Neural progenitor cell (in vitro differentiated cells): ENCODE measurements around the gene RNLS.

Experiments used
- CTCF ChIP-seq: fragments of 200-600 bp; sonication (generic); IDR thresholded peaks from 2 replicates; pipeline ENCODE4 v1.5.1; 2017; ENCODE audit warnings: antibody characterized with exemption, mild to moderate bottlenecking
- EZH2 ChIP-seq: fragments of 200-600 bp; sonication (generic); IDR thresholded peaks from 2 replicates; pipeline ENCODE4 v1.6.1; 2017; ENCODE audit warnings: antibody characterized with exemption, mild to moderate bottlenecking, moderate library complexity

DNA sequence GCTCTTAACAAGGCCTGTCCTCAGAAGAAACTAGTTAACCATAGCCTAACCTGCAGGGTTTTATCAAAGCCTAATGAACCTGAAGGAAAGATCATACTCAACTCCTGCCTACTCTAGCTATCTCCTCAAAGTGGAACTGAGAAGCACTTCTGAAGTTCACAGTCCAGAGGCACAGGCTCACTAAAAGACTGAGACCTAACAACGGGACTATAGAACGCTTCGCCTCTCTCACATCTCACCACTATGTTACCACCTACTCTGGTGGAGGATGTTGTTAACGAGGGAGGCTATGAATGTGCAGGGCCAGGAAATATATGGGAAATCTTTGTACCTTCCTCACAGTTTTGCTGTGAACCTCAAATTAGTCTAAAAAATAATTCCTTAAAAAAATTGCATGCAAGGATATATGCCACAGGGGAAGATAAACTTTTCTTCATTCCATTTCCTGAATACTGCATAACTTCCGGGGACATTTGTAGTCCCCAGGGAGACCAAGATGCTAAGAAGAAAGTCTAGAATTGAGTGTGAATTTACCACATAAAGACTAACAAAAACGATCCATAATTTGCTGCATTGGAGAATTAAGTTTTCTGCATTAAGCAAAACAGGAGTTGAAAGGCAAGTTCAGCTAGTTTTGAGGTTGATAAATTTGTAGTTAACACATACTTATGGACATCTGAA is 25.1 kb upstream of the RNLS start:
- TF ChIP-seq CTCF (no peak), EZH2 (no peak)
